ENCODE data around the gene MAP3K6.
A peak's percentile ranks its signal among the peaks of the same experiment; 100 is the strongest.

MAP3K6 gene

GRCh38 chr1:27402349-27402754, 35.6 kb upstream of the MAP3K6 start:
- in situ Hi-C loops (cut with MboI; ENCODE audit: low sequenced_read_pairs, unreplicated experiment) = no loop called here
- peak; percentile 59 for TF ChIP-seq CTCF (IDR thresholded peaks at IDR 0.05; ENCODE audit: borderline replicate concordance, control extremely low read depth, extremely low read depth, insufficient read depth, missing control alignments)
- peak; percentile 45 for DNase-seq (ENCODE audit: low spot score)

GRCh38 chr1:27400963-27401341, 34.2 kb upstream of the MAP3K6 start:
- in situ Hi-C loops (cut with MboI; ENCODE audit: low sequenced_read_pairs, unreplicated experiment) = no loop called here
- no peak for DNase-seq (ENCODE audit: low spot score)
- TF ChIP-seq CTCF (IDR thresholded peaks at IDR 0.05; ENCODE audit: borderline replicate concordance, control extremely low read depth, extremely low read depth, insufficient read depth, missing control alignments) = no peak

GRCh38 chr1:27400082-27400962, 33.6 kb upstream of the MAP3K6 start:
- no peak for DNase-seq (ENCODE audit: low spot score)
- in situ Hi-C loops (cut with MboI; ENCODE audit: low sequenced_read_pairs, unreplicated experiment) = no loop called here
- no peak for TF ChIP-seq CTCF (IDR thresholded peaks at IDR 0.05; ENCODE audit: borderline replicate concordance, control extremely low read depth, extremely low read depth, insufficient read depth, missing control alignments)

- no peak for DNase-seq (ENCODE audit: low spot score)
- in situ Hi-C loops (cut with MboI; ENCODE audit: low sequenced_read_pairs, unreplicated experiment) = loop anchor here (10.0 kb wide), 2 partner anchors 205 to 265 kb away; partner anchors contain the start of gene AHDC1
- no peak for TF ChIP-seq CTCF (IDR thresholded peaks at IDR 0.05; ENCODE audit: borderline replicate concordance, control extremely low read depth, extremely low read depth, insufficient read depth, missing control alignments)
These were observed 32.7 kb upstream of the MAP3K6 start for GRCh38 chr1:27399251-27400025.

GRCh38 chr1:27398405-27399149, 31.8 kb upstream of the MAP3K6 start:
- in situ Hi-C loops (cut with MboI; ENCODE audit: low sequenced_read_pairs, unreplicated experiment) = loop anchor here (10.0 kb wide), 2 partner anchors 206 to 266 kb away; partner anchors contain the start of gene AHDC1
- DNase-seq (ENCODE audit: low spot score) = no peak
- TF ChIP-seq CTCF (IDR thresholded peaks at IDR 0.05; ENCODE audit: borderline replicate concordance, control extremely low read depth, extremely low read depth, insufficient read depth, missing control alignments) = no peak

GRCh38 chr1:27397749-27398148, 31.0 kb upstream of the MAP3K6 start:
- DNase-seq (ENCODE audit: low spot score) = no peak
- no peak for TF ChIP-seq CTCF (IDR thresholded peaks at IDR 0.05; ENCODE audit: borderline replicate concordance, control extremely low read depth, extremely low read depth, insufficient read depth, missing control alignments)
- in situ Hi-C loops (cut with MboI; ENCODE audit: low sequenced_read_pairs, unreplicated experiment) = loop anchor here (10.0 kb wide), 2 partner anchors 207 to 267 kb away; partner anchors contain the start of gene AHDC1

Measured in GM13976 (cell line).